ENCODE measurements around the gene TEX29. TPM values are rescaled to one million over a fixed set of nuclear protein-coding genes. Genes with fewer than 3 reads are reported as not detected.

TEX29 gene
- total RNA-seq, 1 donor from 2014 or later: not detected

GRCh38 chr13:111295886-111296285 lies 24.6 kb upstream of the TEX29 start:
- Mint-ChIP-seq H3K36me3 (peaks cover 19% of the 10 kb centered on the region), H3K27me3 (ENCODE audit: insufficient read depth, low read depth) (peaks cover 2% of the 10 kb centered on the region), H3K4me3 (no peak overlapping the region), H3K4me1 (no peaks in the 10 kb centered on the region), H3K27ac (no peak overlapping the region), H3K9me3 (no peaks in the 10 kb centered on the region)
- Histone ChIP-seq H3K9me3 (ENCODE audit: low read depth) (no peaks in the 10 kb centered on the region), H3K36me3 (peaks cover 8% of the 10 kb centered on the region), H3K4me2 (no peak overlapping the region), H3F3A (ENCODE audit: low read depth) (no peaks in the 10 kb centered on the region), H2AFZ (replicated peaks) (no peak overlapping the region), H3K4me1 (no peaks in the 10 kb centered on the region), H3K9ac (no peak overlapping the region), H3K4me3 (no peak overlapping the region), H3K27ac (no peak overlapping the region), H3K27me3 (no peaks in the 10 kb centered on the region), H4K20me1 (ENCODE audit: low read depth) (no peaks in the 10 kb centered on the region), H3K79me2 (ENCODE audit: low read depth) (no peaks in the 10 kb centered on the region)
- DNase-seq (ENCODE audit: low spot score): no peak
- no peak for TF ChIP-seq EZH2phosphoT487 (IDR thresholded peaks at IDR 0.05)
- TF ChIP-seq CTCF (IDR thresholded peaks at IDR 0.05): no peak
- TF ChIP-seq EZH2 (IDR thresholded peaks at IDR 0.05): no peak

GRCh38 chr13:111296417-111296816 lies 24.0 kb upstream of the TEX29 start:
- Histone ChIP-seq H3K4me3 (no peak overlapping the region), H3K4me2 (no peak overlapping the region), H3K27me3 (no peaks in the 10 kb centered on the region), H2AFZ (replicated peaks) (no peak overlapping the region), H3K27ac (no peak overlapping the region), H3K9me3 (ENCODE audit: low read depth) (no peaks in the 10 kb centered on the region), H3F3A (ENCODE audit: low read depth) (no peaks in the 10 kb centered on the region), H3K36me3 (peaks cover 8% of the 10 kb centered on the region), H4K20me1 (ENCODE audit: low read depth) (no peaks in the 10 kb centered on the region), H3K79me2 (ENCODE audit: low read depth) (no peaks in the 10 kb centered on the region), H3K9ac (no peak overlapping the region), H3K4me1 (no peaks in the 10 kb centered on the region)
- Mint-ChIP-seq H3K27ac (no peak overlapping the region), H3K9me3 (no peaks in the 10 kb centered on the region), H3K4me1 (no peaks in the 10 kb centered on the region), H3K4me3 (no peak overlapping the region), H3K27me3 (ENCODE audit: insufficient read depth, low read depth) (peaks cover 2% of the 10 kb centered on the region), H3K36me3 (peaks cover 21% of the 10 kb centered on the region)
- TF ChIP-seq EZH2phosphoT487 (IDR thresholded peaks at IDR 0.05) (no peak), CTCF (IDR thresholded peaks at IDR 0.05) (no peak), EZH2 (IDR thresholded peaks at IDR 0.05) (no peak)
- no peak for DNase-seq (ENCODE audit: low spot score)

- H3K4me3 ChIP-seq: no peak overlapping the region
- H3K4me1 ChIP-seq: no peaks in the 10 kb centered on the region
- peaks cover 5% of the 10 kb centered on the region for H3K36me3 ChIP-seq
- no peaks in the 10 kb centered on the region for H3F3A ChIP-seq (ENCODE audit: low read depth)
- no peaks in the 10 kb centered on the region for H3K27me3 ChIP-seq
- no peaks in the 10 kb centered on the region for H3K9me3 ChIP-seq (ENCODE audit: low read depth)
- Mint-ChIP-seq H3K27me3 (ENCODE audit: insufficient read depth, low read depth) (peaks cover 2% of the 10 kb centered on the region), H3K4me1 (no peaks in the 10 kb centered on the region), H3K9me3 (no peaks in the 10 kb centered on the region), H3K4me3 (no peak overlapping the region), H3K27ac (no peak overlapping the region), H3K36me3 (peaks cover 18% of the 10 kb centered on the region)
- H3K4me2 ChIP-seq: no peak overlapping the region
- no peaks in the 10 kb centered on the region for H3K79me2 ChIP-seq (ENCODE audit: low read depth)
- H3K9ac ChIP-seq: no peak overlapping the region
- H2AFZ ChIP-seq (replicated peaks): no peak overlapping the region
- H3K27ac ChIP-seq: no peak overlapping the region
- DNase-seq (ENCODE audit: low spot score): no peak
- TF ChIP-seq EZH2 (IDR thresholded peaks at IDR 0.05) (no peak), EZH2phosphoT487 (IDR thresholded peaks at IDR 0.05) (no peak), CTCF (IDR thresholded peaks at IDR 0.05) (no peak)
- no peaks in the 10 kb centered on the region for H4K20me1 ChIP-seq (ENCODE audit: low read depth)
Observed at GRCh38 chr13:111298214-111298975, 22.0 kb upstream of the TEX29 start.
